ACC112 (cell line): ENCODE data around the gene GFRA1.

ENCODE experiments used
- H2AFZ ChIP-seq: fragments of 200-600 bp; sonication (generic); one replicate; pipeline ENCODE4 v1.6.0; 2017; ENCODE audit warnings: antibody characterized with exemption, low read length; ENCODE audit not compliant: unreplicated experiment
- H3K27ac ChIP-seq: fragments of 200-600 bp; sonication (generic); 2 replicates; pipeline ENCODE4 v1.5.1; 2014; ENCODE audit warnings: low read depth, mild to moderate bottlenecking, antibody characterized with exemption, low read length, moderate library complexity
- H3K27me3 ChIP-seq: fragments of 200-600 bp; sonication (generic); 2 replicates; pipeline ENCODE4 v1.6.1; 2014; ENCODE audit warnings: mild to moderate bottlenecking, antibody characterized with exemption, low read length, moderate library complexity, mixed read lengths; ENCODE audit not compliant: insufficient read depth
- H3K36me3 ChIP-seq: fragments of 200-600 bp; sonication (generic); 2 replicates; pipeline ENCODE4 v1.6.1; 2016; ENCODE audit warnings: mild to moderate bottlenecking, antibody characterized with exemption, low read length, moderate library complexity, mixed read lengths; ENCODE audit not compliant: insufficient read depth
- H3K4me1 ChIP-seq: fragments of 200-600 bp; sonication (generic); one replicate; pipeline ENCODE4 v1.6.1; 2016; ENCODE audit warnings: low read length, mixed read lengths; ENCODE audit not compliant: insufficient read depth, unreplicated experiment, control insufficient read depth
- H3K4me3 ChIP-seq: fragments of 200-600 bp; sonication (generic); 2 replicates; pipeline ENCODE4 v1.5.1; 2014; ENCODE audit warnings: mild to moderate bottlenecking, low read depth, low read length
- H3K79me2 ChIP-seq: fragments of 200-600 bp; sonication (generic); one replicate; pipeline ENCODE4 v1.6.0; 2016; ENCODE audit warnings: low read length; ENCODE audit not compliant: control insufficient read depth, unreplicated experiment, insufficient read depth

Gene GFRA1

DNA sequence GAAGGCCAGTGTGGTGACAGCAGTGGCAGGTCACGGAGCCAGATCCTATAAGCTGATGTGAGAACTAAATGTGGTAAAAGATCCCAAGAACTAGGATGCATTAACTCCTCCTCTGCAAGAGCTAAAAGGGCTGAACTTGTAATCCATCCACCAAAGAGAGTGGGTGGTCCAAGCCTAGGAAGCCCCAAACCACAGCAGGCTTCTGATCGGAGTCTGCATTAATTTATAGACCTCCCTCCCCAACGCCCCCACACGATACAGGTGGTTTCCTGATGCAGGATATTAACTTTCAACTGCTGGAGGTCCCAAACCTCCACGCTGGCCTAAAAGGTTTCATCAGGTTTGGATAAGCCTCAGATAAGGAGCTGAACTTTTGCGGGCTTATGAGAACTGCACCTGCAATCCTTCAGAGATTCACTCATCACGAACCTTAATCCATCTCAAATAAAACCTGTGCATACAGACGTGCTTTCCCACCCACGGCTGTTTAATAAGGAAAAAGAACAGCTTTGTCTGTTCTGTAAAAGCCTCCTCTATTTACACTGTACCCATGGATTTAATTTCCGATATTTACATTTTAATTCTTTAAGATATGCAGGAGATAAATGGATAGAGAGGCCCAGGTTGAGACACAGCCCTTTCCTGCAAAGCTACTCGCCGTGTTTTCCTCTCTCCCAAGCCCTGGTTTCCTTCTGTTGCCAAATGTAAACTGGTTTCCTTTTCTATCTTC lies 74.9 kb downstream of the GFRA1 start:
- H3K4me1 ChIP-seq = no peaks in the 10 kb centered on the region
- H3K27ac ChIP-seq = no peak overlapping the region
- no peaks in the 10 kb centered on the region for H3K36me3 ChIP-seq
- H3K27me3 ChIP-seq = no peaks in the 10 kb centered on the region
- no peak overlapping the region for H2AFZ ChIP-seq
- H3K79me2 ChIP-seq = no peaks in the 10 kb centered on the region
- no peak overlapping the region for H3K4me3 ChIP-seq

- Histone ChIP-seq H2AFZ (no peak overlapping the region), H3K36me3 (no peaks in the 10 kb centered on the region), H3K4me3 (no peak overlapping the region), H3K79me2 (no peaks in the 10 kb centered on the region), H3K27ac (no peak overlapping the region), H3K27me3 (no peaks in the 10 kb centered on the region), H3K4me1 (no peaks in the 10 kb centered on the region)
Measured at GRCh38 chr10:116195583-116195982, 77.4 kb downstream of the GFRA1 start.

DNA sequence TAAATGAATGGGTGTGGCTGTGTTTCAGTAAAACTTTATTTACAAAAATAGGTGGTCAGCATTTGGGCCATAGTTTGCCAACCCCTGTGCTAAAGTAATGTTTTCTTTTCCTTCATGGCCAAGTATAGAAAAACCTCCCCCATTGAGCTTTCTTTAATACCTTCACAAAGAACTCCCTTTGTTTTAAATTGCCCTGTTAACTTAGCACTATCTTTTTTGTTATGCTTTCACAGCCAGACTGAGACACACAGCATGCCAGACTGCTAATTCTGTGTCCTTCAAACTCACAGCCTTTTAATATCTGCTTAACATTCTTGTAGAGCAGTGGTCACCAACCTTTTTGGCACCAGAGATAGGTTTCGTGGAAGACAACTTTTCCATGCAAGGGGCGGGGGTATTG lies 78.0 kb downstream of the GFRA1 start:
- H3K36me3 ChIP-seq = no peaks in the 10 kb centered on the region
- H3K79me2 ChIP-seq = no peaks in the 10 kb centered on the region
- H3K4me3 ChIP-seq = no peak overlapping the region
- H3K27ac ChIP-seq = no peak overlapping the region
- peaks cover 2% of the 10 kb centered on the region; the same call in 1 of the 2 replicates for H3K27me3 ChIP-seq
- no peaks in the 10 kb centered on the region for H3K4me1 ChIP-seq
- H2AFZ ChIP-seq = no peak overlapping the region

- Histone ChIP-seq H3K27me3 (peaks cover 3% of the 10 kb centered on the region; the same call in 1 of the 2 replicates), H2AFZ (no peak overlapping the region), H3K36me3 (no peaks in the 10 kb centered on the region), H3K4me3 (no peak overlapping the region), H3K79me2 (no peaks in the 10 kb centered on the region), H3K27ac (no peak overlapping the region), H3K4me1 (no peaks in the 10 kb centered on the region)
Measured at GRCh38 chr10:116194061-116194460, 78.9 kb downstream of the GFRA1 start.

DNA sequence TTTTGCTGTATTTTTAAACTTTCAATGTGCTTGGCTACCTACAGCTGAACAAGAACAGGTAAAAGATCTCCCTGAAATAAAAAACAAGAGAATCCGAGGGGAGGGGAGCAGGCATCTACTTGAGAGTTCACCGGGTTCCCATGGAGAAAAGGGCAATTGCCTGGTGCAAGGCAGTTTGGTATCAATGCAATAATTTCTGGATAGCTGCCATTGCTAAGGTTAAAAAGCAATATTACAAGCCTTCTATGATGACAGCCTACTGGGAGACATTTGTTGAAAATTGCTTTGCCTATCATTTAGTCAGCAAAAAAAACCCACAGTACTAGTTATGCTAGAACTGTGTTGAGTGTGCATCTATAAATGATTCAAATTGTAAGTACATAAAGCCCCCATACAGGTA lies 82.1 kb downstream of the GFRA1 start:
- H3K4me1 ChIP-seq = no peaks in the 10 kb centered on the region
- no peak overlapping the region for H2AFZ ChIP-seq
- no peaks in the 10 kb centered on the region for H3K36me3 ChIP-seq
- no peak overlapping the region for H3K27ac ChIP-seq
- no peak overlapping the region for H3K4me3 ChIP-seq
- H3K79me2 ChIP-seq = no peaks in the 10 kb centered on the region
- peaks cover 3% of the 10 kb centered on the region; the same call in 1 of the 2 replicates for H3K27me3 ChIP-seq

DNA sequence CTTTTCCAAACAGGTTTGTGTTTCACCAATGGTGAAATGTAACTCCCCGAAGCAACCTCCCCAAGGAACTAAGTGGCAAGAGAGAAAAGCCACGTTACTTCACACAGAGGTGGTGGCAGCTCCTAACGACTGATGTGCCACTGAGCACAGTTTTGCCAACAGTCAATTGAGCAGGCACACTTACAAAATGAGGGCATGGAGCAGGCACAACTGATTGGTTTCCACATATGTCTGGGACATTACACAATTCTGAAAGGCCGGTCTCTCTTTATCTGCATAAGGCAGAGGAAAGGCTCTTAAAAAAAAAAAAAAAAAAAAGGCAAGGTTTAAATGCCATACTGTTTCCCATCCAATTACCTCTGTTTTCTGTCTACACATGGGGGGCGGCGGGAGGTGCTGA lies 86.7 kb downstream of the GFRA1 start:
- Histone ChIP-seq H3K4me3 (no peak overlapping the region), H3K27ac (no peak overlapping the region), H3K27me3 (peaks cover 3% of the 10 kb centered on the region; the same call in 1 of the 2 replicates), H2AFZ (no peak overlapping the region), H3K36me3 (no peaks in the 10 kb centered on the region), H3K4me1 (no peaks in the 10 kb centered on the region), H3K79me2 (no peaks in the 10 kb centered on the region)

DNA sequence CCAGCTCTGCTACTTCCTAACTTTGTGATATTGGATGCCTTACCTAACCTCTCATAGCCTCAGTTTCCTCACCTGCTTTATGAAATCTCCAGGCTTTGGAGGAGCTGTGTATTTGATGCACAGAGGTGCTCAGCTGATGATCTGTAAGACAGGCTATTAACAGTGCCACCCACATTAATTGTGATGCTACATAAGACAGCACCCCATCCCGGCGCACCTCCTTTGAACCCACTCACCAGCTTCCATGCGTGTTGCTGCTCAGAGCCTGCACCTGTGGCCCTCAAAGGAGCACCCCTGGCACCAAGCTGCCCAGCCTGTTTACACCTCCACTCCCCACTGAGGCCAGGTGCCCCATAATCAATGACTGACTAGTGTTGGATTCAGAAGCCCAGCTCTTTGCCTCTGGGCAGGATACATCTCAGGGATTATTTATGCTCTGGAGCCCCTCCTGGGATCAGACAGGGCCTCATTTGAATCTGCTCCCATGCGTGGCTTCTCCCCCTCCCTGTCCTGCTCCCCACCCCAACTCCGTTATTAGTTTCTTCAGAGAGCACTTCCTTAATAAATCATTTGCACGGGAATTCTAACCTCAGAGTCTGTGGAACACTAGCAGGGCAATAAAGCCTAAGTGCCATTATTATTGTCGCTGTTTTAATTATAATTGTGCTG lies 87.7 kb downstream of the GFRA1 start:
- Histone ChIP-seq H3K4me3 (no peak overlapping the region), H3K27ac (no peak overlapping the region), H3K27me3 (peaks cover 3% of the 10 kb centered on the region; the same call in 1 of the 2 replicates), H3K4me1 (no peaks in the 10 kb centered on the region), H3K36me3 (no peaks in the 10 kb centered on the region), H3K79me2 (no peaks in the 10 kb centered on the region), H2AFZ (no peak overlapping the region)

DNA sequence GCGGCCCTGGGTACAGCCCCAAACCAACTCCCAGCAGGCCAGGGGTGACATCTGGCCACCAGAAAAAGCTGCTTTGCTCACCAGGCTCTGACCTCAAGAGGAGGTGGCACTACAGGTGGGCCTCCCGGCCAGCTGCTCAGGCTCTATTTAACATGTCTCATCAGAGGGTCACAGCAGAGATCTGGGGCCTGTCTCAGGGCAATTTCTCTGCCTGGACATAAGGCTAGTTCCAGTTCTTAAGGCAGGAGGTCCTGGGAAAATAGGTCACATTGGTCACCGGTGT lies 88.6 kb downstream of the GFRA1 start:
- Histone ChIP-seq H3K4me1 (no peaks in the 10 kb centered on the region), H3K27me3 (no peaks in the 10 kb centered on the region), H3K36me3 (no peaks in the 10 kb centered on the region), H3K4me3 (no peak overlapping the region), H3K79me2 (no peaks in the 10 kb centered on the region), H2AFZ (no peak overlapping the region), H3K27ac (no peak overlapping the region)

DNA sequence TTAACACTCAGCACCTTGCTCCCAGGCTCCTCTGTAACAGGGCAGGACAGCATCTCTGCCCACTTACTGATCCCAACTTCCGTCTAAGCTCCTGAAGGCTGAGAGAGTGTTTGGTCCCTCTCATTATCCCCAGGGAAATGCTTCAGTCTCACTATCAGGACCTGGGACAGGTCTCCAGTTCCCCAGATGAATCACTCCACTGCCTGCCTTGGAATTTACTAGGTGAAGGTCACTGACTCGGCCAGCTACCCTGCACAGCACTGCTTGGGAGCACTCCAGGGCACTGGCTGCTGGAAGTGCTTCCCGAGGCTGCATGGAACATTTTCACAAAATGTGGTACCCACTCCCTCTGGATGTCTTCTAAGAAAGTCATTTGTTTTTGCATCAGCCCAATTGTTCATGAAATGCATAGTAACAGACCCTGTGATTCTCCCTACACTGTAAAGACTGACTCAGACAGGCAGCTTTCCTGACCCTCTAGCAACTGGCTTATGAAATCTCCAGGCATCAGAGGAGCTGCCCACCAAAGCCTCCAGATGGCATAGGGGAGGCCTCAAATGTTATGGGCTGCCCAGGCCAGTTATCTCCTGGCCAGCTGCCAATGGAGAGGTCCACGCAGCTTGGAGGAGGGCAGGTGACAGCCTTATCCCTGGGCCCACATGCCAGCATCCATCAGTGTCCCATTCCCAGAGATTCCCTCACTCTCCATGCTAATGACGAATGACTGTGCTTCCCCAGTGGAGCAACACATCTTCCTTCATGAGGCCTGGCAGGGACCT lies 89.1 kb downstream of the GFRA1 start:
- no peak overlapping the region for H3K4me3 ChIP-seq
- H3K27me3 ChIP-seq = no peaks in the 10 kb centered on the region
- no peaks in the 10 kb centered on the region for H3K4me1 ChIP-seq
- no peak overlapping the region for H3K27ac ChIP-seq
- H3K36me3 ChIP-seq = no peaks in the 10 kb centered on the region
- H3K79me2 ChIP-seq = no peaks in the 10 kb centered on the region
- no peak overlapping the region for H2AFZ ChIP-seq

DNA sequence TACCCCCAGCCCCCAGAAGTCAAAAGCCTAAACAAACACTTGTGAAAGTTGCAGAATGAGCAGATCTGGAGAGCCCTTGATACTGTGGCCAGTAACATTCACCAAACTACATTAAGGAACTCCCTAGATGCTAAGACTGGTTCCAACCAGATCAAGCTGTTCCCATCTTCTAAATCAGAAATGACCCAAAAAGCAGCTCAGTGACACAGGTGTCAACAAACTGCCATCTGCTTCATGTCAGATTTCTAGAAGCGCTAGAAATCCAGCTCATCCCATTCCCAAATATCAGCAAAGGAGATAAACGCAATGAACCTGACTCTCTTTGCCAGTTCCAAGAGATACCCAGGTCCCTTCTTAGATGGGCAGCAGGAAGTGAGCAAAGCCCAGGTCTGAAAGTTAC lies 90.6 kb downstream of the GFRA1 start:
- Histone ChIP-seq H3K4me3 (no peak overlapping the region), H3K27me3 (no peaks in the 10 kb centered on the region), H3K27ac (no peak overlapping the region), H2AFZ (no peak overlapping the region), H3K36me3 (no peaks in the 10 kb centered on the region), H3K4me1 (no peaks in the 10 kb centered on the region), H3K79me2 (no peaks in the 10 kb centered on the region)
